ENCODE results near the gene NRIP3. TPM values are rescaled to one million over a fixed set of nuclear protein-coding genes. Genes with fewer than 3 reads are reported as not detected.
"Not testable (repeated sequence)": the region's sequence is repeated elsewhere in the genome, so short reads cannot be mapped to it uniquely, and the experiment has no call there.

Gene NRIP3
- total RNA-seq, 2 donors from 2014 or later = 0.95 to 1.2 TPM

GRCh38 chr11:9013373-9013772 lies 9.6 kb upstream of the NRIP3 start:
- H3K4me3 ChIP-seq (ENCODE audit: low read length) = no peak overlapping the region

GRCh38 chr11:9009538-9009937 lies 5.7 kb upstream of the NRIP3 start:
- peaks cover 63% of the 10 kb centered on the region for H3K27me3 Mint-ChIP-seq (ENCODE audit: insufficient read depth)
- not testable (repeated sequence) for H3K4me1 ChIP-seq (ENCODE audit: control insufficient read depth, insufficient read depth, low read length); H3K9me3 Mint-ChIP-seq; H3K4me1 Mint-ChIP-seq; H3K4me3 ChIP-seq (ENCODE audit: low read length); H3K4me3 Mint-ChIP-seq; H3K27ac ChIP-seq (ENCODE audit: low read depth, low read length); H3K27ac Mint-ChIP-seq; DNase-seq; H3K9ac ChIP-seq (ENCODE audit: extremely low read depth, low read length, poor library complexity, severe bottlenecking); H3K36me3 ChIP-seq (ENCODE audit: control insufficient read depth, insufficient read depth, low read length); H3K9me3 ChIP-seq (ENCODE audit: control insufficient read depth, low read length); H3K36me3 Mint-ChIP-seq (ENCODE audit: low read depth)
- peaks cover 50% of the 10 kb centered on the region for H3K27me3 ChIP-seq (ENCODE audit: control insufficient read depth, insufficient read depth, low read length, poor library complexity, severe bottlenecking)
- 83% methylated on average over 1 of the region's 1 CpG; no CpG with 5 or more reads in 1 of the 2 experiments for WGBS, 2 experiments (ENCODE audit: insufficient coverage in 1 of 2, insufficient read length in 1 of 2)

More at GRCh38 chr11:9013373-9013772, 9.6 kb upstream of the NRIP3 start:
- peaks cover 11% of the 10 kb centered on the region for H3K27me3 ChIP-seq (ENCODE audit: control insufficient read depth, insufficient read depth, low read length, poor library complexity, severe bottlenecking)
- H3K9ac ChIP-seq (ENCODE audit: extremely low read depth, low read length, poor library complexity, severe bottlenecking) = no peak overlapping the region
- no peak for DNase-seq
- no peak overlapping the region for H3K4me3 Mint-ChIP-seq
- H3K27ac ChIP-seq (ENCODE audit: low read depth, low read length) = no peak overlapping the region
- no peaks in the 10 kb centered on the region for H3K4me1 Mint-ChIP-seq
- H3K9me3 Mint-ChIP-seq = peaks cover 7% of the 10 kb centered on the region
- no peaks in the 10 kb centered on the region for H3K4me1 ChIP-seq (ENCODE audit: control insufficient read depth, insufficient read depth, low read length)
- H3K36me3 ChIP-seq (ENCODE audit: control insufficient read depth, insufficient read depth, low read length) = no peaks in the 10 kb centered on the region
- H3K27ac Mint-ChIP-seq = no peak overlapping the region
- 92 to 94% methylated on average over 4 of the region's 4 CpGs for WGBS, 2 experiments (ENCODE audit: insufficient coverage in 1 of 2, insufficient read length in 1 of 2)
- H3K36me3 Mint-ChIP-seq (ENCODE audit: low read depth) = no peaks in the 10 kb centered on the region
- H3K9me3 ChIP-seq (ENCODE audit: control insufficient read depth, low read length) = no peaks in the 10 kb centered on the region
- no peak for TF ChIP-seq CTCF (conservative IDR thresholded peaks at IDR 0.05)
- peaks cover 25% of the 10 kb centered on the region for H3K27me3 Mint-ChIP-seq (ENCODE audit: insufficient read depth)

GRCh38 chr11:9008661-9009060 lies 4.9 kb upstream of the NRIP3 start:
- no peaks in the 10 kb centered on the region for H3K36me3 ChIP-seq (ENCODE audit: control insufficient read depth, insufficient read depth, low read length)
- Mint-ChIP-seq H3K9me3 (peaks cover 7% of the 10 kb centered on the region), H3K4me1 (no peaks in the 10 kb centered on the region), H3K27ac (no peak overlapping the region), H3K36me3 (ENCODE audit: low read depth) (no peaks in the 10 kb centered on the region), H3K27me3 (ENCODE audit: insufficient read depth) (peaks cover 68% of the 10 kb centered on the region), H3K4me3 (no peak overlapping the region)
- no peaks in the 10 kb centered on the region for H3K4me1 ChIP-seq (ENCODE audit: control insufficient read depth, insufficient read depth, low read length)
- H3K9me3 ChIP-seq (ENCODE audit: control insufficient read depth, low read length) = no peaks in the 10 kb centered on the region
- WGBS, 2 experiments (ENCODE audit: insufficient coverage in 1 of 2, insufficient read length in 1 of 2) = 91% methylated on average over 1 of the region's 1 CpG; no CpG with 5 or more reads in 1 of the 2 experiments
- H3K27ac ChIP-seq (ENCODE audit: low read depth, low read length) = no peak overlapping the region
- H3K9ac ChIP-seq (ENCODE audit: extremely low read depth, low read length, poor library complexity, severe bottlenecking) = no peak overlapping the region
- peaks cover 58% of the 10 kb centered on the region for H3K27me3 ChIP-seq (ENCODE audit: control insufficient read depth, insufficient read depth, low read length, poor library complexity, severe bottlenecking)
- TF ChIP-seq CTCF (conservative IDR thresholded peaks at IDR 0.05) = no peak
- no peak overlapping the region for H3K4me3 ChIP-seq (ENCODE audit: low read length)
- no peak for DNase-seq

GRCh38 chr11:9008011-9008550 lies 4.3 kb upstream of the NRIP3 start:
- peaks cover 64% of the 10 kb centered on the region for H3K27me3 ChIP-seq (ENCODE audit: control insufficient read depth, insufficient read depth, low read length, poor library complexity, severe bottlenecking)
- peaks cover 74% of the 10 kb centered on the region for H3K27me3 Mint-ChIP-seq (ENCODE audit: insufficient read depth)
- no peaks in the 10 kb centered on the region for H3K36me3 ChIP-seq (ENCODE audit: control insufficient read depth, insufficient read depth, low read length)
- no peaks in the 10 kb centered on the region for H3K36me3 Mint-ChIP-seq (ENCODE audit: low read depth)
- peaks cover 2% of the 10 kb centered on the region for H3K4me1 Mint-ChIP-seq
- H3K27ac Mint-ChIP-seq = no peak overlapping the region
- DNase-seq = no peak
- H3K4me3 Mint-ChIP-seq = no peak overlapping the region
- TF ChIP-seq CTCF (conservative IDR thresholded peaks at IDR 0.05) = no peak
- no peak overlapping the region for H3K4me3 ChIP-seq (ENCODE audit: low read length)
- no peaks in the 10 kb centered on the region for H3K4me1 ChIP-seq (ENCODE audit: control insufficient read depth, insufficient read depth, low read length)
- peaks cover 7% of the 10 kb centered on the region for H3K9me3 Mint-ChIP-seq
- WGBS, 2 experiments (ENCODE audit: insufficient coverage in 1 of 2, insufficient read length in 1 of 2) = 80 to 83% methylated on average over 2 to 3 of the region's 3 CpGs
- no peaks in the 10 kb centered on the region for H3K9me3 ChIP-seq (ENCODE audit: control insufficient read depth, low read length)
- H3K9ac ChIP-seq (ENCODE audit: extremely low read depth, low read length, poor library complexity, severe bottlenecking) = no peak overlapping the region
- H3K27ac ChIP-seq (ENCODE audit: low read depth, low read length) = no peak overlapping the region
